ENCODE data around the gene PGA4.
"Not testable (repeated sequence)": the region's sequence is repeated elsewhere in the genome, so short reads cannot be mapped to it uniquely, and the experiment has no call there.

PGA4 gene

DNA sequence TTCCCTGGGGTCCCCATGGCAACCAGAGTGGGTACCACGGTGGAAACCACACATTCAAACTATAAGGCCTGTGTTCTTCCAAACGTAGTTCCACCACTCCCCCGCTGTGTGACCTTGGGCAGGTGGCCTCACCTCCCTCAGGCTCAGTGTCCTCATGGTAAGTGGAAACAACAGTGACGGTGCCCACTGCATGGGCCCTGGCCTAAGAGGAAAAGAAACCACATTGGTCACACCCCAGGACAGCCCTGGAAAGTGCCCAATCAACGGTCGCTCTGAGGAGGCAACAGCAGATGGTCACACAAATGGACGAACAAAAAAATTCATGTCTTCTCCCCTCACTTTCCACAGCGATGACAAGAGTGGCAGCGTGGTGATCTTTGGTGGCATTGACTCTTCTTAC, 25.9 kb downstream of the PGA4 start:
- DNase-seq (ENCODE audit: low spot score); in situ Hi-C loops (cut with MboI; ENCODE audit: low sequenced_read_pairs, unreplicated experiment): not testable (repeated sequence)

DNA sequence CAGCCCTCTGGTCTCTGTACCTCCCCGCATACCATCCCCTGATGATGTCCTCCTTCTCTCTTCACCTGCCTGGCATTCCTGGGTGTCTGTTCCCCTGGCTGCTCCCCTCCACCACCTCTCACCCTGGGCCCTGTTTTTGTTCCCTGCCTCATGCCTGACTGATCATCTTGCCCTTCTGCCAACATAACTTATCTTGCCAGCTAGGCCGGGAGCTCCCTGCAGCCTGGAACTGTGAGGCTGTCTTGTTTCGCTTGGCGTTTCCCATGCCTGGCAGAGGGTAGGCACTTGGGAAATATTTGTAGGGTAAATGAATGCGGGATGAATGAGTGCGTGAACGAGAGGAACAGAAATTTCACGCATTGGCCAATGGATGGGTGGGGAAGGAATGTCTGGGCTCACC, 27.1 kb downstream of the PGA4 start:
- DNase-seq (ENCODE audit: low spot score); in situ Hi-C loops (cut with MboI; ENCODE audit: low sequenced_read_pairs, unreplicated experiment): not testable (repeated sequence)

DNA sequence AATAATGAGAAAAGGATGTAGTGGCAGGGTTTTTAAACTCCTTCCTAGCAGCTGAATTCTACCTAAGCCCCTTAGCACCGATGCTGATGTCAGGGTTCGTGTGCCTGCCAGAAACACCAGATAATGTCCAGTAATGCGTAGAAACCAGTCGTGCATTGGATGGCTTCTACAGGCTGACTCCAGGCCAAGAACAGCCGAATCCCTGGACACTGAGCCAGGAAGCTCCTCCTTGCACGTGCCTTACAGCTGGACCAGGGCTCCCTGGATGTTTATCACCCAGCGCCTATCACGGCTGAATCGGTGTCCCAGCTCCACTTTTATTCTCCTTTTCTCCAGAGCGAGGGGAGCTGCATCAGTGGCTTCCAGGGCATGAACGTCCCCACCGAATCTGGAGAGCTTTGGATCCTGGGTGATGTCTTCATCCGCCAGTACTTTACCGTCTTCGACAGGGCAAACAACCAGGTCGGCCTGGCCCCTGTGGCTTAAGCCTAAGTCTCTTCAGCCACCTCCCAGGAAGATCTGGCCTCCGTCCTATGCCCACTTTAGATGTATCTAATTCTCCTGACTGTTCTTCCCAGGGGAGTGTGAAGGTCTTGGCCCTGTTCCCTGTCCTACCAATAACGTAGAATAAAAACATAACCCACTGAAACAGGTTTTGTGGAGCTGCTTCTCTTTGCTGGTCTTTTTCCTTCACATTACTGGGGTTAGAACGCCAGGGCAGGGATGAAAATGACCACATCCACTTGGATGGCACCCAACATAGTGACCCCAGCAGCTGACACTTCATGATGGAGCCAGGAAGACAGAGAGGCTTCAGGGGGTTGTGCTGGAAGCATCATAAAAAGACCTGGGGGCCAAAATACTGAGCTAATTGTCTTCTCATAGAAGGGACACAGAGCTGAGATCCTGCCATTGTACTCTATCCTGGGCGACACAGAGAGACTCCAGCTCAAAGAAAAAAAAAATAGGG, 28.9 kb downstream of the PGA4 start:
- DNase-seq (ENCODE audit: low spot score); in situ Hi-C loops (cut with MboI; ENCODE audit: low sequenced_read_pairs, unreplicated experiment): not testable (repeated sequence)

DNA sequence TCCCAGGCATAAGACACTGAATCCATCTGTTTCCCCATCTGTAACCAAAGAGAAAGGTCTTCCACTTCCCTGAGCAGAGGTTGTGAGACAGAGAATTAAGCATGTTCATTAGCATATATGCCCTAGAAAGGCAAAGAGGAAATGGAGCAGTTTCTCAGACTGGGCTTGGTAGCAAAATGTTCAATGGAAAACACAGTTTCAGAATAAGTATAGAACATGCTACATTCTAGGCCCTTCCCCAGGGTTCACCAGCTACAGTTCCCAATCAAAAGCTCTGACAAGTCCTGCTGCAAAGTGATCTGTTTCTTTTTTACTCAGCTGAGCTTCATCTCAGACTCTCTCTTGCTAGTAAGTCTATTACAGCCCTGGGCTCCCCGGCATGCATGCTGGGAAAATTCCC, 30.2 kb downstream of the PGA4 start:
- in situ Hi-C loops (cut with MboI; ENCODE audit: low sequenced_read_pairs, unreplicated experiment); DNase-seq (ENCODE audit: low spot score): not testable (repeated sequence)

DNA sequence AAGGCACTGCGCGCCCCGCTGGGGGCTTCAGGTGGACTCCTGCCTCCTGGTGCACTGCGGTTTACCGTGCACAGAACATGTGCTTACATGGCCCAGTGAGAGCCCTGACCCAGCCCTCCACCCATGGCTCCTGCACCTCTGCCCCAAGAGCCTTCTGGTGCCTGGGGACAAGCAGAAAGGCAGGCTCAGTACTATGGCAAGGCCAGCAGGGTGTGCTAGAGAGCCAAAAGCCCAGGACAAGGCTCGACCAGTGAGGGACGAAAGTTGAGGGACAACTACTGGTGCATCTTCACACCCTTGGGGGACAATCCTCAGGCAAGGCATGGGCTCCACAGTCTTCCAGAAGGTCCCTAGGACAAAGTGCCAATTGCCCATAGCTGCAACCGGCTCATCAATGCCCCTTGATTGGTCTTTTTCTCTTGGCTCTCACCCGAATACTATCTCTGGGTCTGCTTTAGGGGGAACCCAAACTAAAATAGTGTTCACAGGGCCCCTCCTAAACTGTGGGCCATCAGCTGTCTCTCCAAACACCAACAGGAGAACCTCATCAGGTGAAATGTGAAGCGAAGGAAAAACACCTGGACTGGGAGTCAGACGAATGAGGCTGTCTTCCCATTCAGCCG, 32.4 kb downstream of the PGA4 start:
- in situ Hi-C loops (cut with MboI; ENCODE audit: low sequenced_read_pairs, unreplicated experiment), result no loop called here

DNA sequence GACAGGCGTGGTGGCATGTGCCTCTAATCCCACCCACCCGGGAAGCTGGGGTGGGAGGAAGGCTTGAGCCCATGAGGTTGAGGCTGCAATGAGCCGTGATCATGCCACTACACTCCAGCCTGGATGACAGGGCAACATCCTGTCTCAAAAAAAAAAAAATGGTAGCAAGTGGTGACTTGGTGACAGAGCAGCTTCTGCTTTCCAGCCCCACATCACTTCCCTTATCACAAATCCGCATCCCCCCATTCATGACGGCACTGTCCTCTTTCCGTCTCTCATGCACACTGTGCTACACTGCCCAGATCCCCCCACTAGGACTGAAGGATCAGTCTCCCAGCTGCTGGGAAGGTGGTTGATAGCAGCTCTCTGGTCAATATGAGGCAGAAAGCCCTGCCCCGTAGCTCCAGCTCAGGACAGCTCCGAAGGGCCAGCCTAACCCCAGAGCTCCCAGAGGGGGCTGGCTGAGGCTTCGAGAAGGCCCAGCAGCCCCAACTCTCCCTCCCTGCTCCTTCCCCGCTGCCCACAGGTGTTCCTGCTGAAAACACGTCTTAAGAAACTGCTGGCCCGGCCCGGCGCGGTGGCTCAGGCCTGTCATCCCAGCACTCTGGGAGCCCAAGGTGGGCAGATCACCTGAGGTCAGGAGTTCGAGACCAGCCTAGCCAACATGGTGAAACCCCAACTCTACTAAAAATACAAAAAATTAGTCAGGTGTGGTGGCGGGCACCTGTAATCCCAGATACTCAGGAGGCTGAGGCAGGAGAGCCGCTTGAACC, 34.7 kb downstream of the PGA4 start:
- TF ChIP-seq, protein P1, sequence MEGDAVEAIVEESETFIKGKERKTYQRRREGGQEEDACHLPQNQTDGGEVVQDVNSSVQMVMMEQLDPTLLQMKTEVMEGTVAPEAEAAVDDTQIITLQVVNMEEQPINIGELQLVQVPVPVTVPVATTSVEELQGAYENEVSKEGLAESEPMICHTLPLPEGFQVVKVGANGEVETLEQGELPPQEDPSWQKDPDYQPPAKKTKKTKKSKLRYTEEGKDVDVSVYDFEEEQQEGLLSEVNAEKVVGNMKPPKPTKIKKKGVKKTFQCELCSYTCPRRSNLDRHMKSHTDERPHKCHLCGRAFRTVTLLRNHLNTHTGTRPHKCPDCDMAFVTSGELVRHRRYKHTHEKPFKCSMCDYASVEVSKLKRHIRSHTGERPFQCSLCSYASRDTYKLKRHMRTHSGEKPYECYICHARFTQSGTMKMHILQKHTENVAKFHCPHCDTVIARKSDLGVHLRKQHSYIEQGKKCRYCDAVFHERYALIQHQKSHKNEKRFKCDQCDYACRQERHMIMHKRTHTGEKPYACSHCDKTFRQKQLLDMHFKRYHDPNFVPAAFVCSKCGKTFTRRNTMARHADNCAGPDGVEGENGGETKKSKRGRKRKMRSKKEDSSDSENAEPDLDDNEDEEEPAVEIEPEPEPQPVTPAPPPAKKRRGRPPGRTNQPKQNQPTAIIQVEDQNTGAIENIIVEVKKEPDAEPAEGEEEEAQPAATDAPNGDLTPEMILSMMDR (IDR thresholded peaks at IDR 0.05; ENCODE audit: borderline replicate concordance, control extremely low read depth, extremely low read depth, insufficient read depth, missing control alignments), result no peak
- in situ Hi-C loops (cut with MboI; ENCODE audit: low sequenced_read_pairs, unreplicated experiment), result no loop called here
- no peak for DNase-seq (ENCODE audit: low spot score)

More for the DNA sequence above, 32.4 kb downstream of the PGA4 start:
- DNase-seq (ENCODE audit: low spot score), result peak; percentile 92
- TF ChIP-seq, protein P1 (IDR thresholded peaks at IDR 0.05; ENCODE audit: borderline replicate concordance, control extremely low read depth, extremely low read depth, insufficient read depth, missing control alignments), result peak; percentile 87

DNA sequence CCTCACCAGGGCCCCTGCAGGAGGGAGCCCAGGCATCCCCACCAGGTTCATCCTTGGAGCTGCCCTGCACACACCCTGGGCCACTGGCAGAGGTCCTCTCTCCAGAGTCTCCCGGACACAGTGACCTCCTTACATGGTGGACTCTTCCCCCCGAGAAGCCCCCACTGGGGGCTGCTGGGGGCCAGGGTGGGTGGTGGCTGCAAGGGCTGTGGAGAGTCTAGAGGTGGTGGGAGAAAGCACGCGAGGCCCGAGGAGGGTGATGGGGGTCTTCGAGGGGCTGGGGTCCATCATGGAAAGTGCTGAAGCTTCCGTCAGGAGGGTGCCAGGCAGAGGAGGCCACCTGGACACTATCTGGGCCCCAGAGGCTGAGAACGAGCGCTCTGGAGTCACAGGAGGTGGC, 36.4 kb downstream of the PGA4 start:
- no peak for DNase-seq (ENCODE audit: low spot score)
- TF ChIP-seq, protein P1 (IDR thresholded peaks at IDR 0.05; ENCODE audit: borderline replicate concordance, control extremely low read depth, extremely low read depth, insufficient read depth, missing control alignments), result no peak
- in situ Hi-C loops (cut with MboI; ENCODE audit: low sequenced_read_pairs, unreplicated experiment), result no loop called here

DNA sequence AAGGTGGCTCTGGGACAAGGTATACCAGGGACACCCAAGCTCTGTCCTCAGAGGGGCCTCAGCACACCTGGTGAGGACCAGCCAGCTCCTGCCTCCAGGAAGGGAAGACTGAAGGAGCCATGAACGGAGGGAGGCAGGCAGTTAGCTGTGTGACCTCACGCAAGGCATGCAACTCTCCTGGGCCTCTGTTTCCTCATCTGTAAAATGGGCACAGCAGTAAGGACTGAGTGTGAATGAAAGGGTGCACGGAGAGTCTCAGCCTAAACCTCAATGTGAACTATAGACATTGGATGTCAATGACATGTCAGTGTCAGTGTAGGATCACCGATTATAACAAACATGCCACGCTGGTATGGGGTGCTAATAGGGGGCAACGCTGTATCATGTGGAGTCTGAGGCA, 37.2 kb downstream of the PGA4 start:
- in situ Hi-C loops (cut with MboI; ENCODE audit: low sequenced_read_pairs, unreplicated experiment), result no loop called here
- TF ChIP-seq, protein P1 (IDR thresholded peaks at IDR 0.05; ENCODE audit: borderline replicate concordance, control extremely low read depth, extremely low read depth, insufficient read depth, missing control alignments), result no peak
- no peak for DNase-seq (ENCODE audit: low spot score)

Measured in GM13976 (cell line).